Measurements from ENCODE around the gene POLN. TPM values are rescaled to one million over a fixed set of nuclear protein-coding genes. Genes with fewer than 3 reads are reported as not detected.
"Not testable (repeated sequence)": the region's sequence is repeated elsewhere in the genome, so short reads cannot be mapped to it uniquely, and the experiment has no call there.

Gene POLN
- total and polyA plus RNA-seq, 12 donors: 0.69 to 10.6 (median 3.0) TPM

DNA sequence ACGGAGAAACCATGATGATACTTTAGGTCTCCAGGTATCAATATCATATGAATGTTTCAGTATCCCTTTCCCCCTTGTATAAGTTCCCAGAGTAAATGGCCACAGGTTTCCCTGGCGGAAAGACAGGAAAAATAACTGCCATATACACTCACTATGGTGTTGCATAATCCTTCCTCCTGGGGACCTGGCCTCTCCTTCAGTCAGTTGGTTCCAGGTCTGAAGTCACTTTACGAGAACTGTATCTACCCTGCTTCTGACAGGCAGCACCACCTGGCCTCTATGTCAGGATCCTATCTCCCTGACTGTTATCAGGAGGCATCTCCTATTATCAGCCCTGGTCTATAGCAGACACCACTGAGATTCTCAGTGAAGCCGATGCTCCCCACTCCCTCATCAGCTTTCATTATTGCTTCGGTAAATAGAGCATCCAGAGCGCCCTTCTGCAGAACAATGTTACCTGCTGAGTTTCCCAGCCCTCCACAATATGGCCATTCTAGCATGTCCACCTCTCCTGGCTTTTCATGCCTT, 22.6 kb downstream of the POLN start:
- DNase-seq: no peak
- H3K9me3 ChIP-seq (replicated peaks in 1 of 3): no peaks in the 10 kb centered on the region
- H3K27ac ChIP-seq: no peak overlapping the region
- no peaks in the 10 kb centered on the region for H3K4me1 ChIP-seq (replicated peaks in 1 of 2)
- intact Hi-C loops (cut with DNase I): loop anchor here (5.0 kb wide), 1 partner anchor 223 kb away; no protein-coding TSS in a partner anchor
- no peaks in the 10 kb centered on the region for H3K27me3 ChIP-seq
- no peak for TF ChIP-seq POLR2A (IDR thresholded peaks at IDR 0.05)
- TF ChIP-seq, protein P1, sequence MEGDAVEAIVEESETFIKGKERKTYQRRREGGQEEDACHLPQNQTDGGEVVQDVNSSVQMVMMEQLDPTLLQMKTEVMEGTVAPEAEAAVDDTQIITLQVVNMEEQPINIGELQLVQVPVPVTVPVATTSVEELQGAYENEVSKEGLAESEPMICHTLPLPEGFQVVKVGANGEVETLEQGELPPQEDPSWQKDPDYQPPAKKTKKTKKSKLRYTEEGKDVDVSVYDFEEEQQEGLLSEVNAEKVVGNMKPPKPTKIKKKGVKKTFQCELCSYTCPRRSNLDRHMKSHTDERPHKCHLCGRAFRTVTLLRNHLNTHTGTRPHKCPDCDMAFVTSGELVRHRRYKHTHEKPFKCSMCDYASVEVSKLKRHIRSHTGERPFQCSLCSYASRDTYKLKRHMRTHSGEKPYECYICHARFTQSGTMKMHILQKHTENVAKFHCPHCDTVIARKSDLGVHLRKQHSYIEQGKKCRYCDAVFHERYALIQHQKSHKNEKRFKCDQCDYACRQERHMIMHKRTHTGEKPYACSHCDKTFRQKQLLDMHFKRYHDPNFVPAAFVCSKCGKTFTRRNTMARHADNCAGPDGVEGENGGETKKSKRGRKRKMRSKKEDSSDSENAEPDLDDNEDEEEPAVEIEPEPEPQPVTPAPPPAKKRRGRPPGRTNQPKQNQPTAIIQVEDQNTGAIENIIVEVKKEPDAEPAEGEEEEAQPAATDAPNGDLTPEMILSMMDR (IDR thresholded peaks at IDR 0.05): no peak
- no peak overlapping the region for H3K4me3 ChIP-seq
- 88 to 91% (median 90%) methylated on average over 6 of the region's 6 CpGs for WGBS, 4 donors
- no peaks in the 10 kb centered on the region for H3K36me3 ChIP-seq (replicated peaks in 1 of 2)

DNA sequence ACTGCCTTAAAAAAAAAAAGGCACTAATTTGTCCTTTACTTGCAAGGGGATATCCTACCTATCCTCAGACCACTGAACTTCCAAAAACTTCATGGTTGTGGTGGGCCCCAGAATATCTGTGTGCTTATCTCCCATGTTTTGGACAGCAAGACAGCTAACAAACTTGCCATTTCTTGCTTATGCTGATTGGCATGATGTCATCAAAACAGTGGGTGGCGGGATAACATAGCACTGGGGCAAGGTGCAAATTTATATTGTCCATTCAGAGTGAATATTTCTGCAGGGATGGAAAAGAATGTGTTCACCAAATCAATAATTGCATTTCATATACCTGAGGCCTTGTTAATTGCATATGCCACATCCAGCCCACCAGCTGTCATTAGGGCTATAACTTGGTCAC, 23.5 kb downstream of the POLN start:
- no peak for DNase-seq
- Histone ChIP-seq H3K27ac (no peak overlapping the region), H3K36me3 (replicated peaks in 1 of 2) (no peaks in the 10 kb centered on the region), H3K27me3 (no peaks in the 10 kb centered on the region), H3K9me3 (replicated peaks in 1 of 3) (no peaks in the 10 kb centered on the region), H3K4me3 (no peak overlapping the region), H3K4me1 (replicated peaks in 1 of 2) (no peaks in the 10 kb centered on the region)
- intact Hi-C loops (cut with DNase I): loop anchor here (5.0 kb wide), 1 partner anchor 224 kb away; no protein-coding TSS in a partner anchor
- TF ChIP-seq, protein P1 (IDR thresholded peaks at IDR 0.05): no peak
- no peak for TF ChIP-seq POLR2A (IDR thresholded peaks at IDR 0.05)
- WGBS, 4 donors: 90 to 100% (median 96%) methylated on average over 1 of the region's 1 CpG

DNA sequence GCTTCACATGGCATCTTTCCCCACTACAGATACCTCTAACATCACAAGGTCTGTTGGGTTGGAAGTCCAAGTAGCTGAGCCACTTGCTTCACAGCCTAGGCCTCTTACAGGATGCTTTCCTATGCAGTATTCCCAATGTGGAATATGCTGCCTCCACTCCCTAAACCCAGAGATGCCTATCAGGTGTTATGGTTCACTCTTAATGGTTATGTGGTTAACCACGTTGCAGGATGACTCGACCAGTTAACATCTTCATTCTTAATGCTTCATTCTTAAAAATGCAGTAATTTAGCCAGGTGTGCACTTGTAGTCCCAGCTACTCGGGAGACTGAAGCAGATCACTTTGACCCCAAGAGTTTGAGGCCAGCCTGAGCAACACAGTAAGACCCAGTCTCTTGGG, 24.2 kb downstream of the POLN start:
- no peaks in the 10 kb centered on the region for H3K27me3 ChIP-seq
- intact Hi-C loops (cut with DNase I): loop anchor here (5.0 kb wide), 1 partner anchor 225 kb away; no protein-coding TSS in a partner anchor
- H3K4me1 ChIP-seq (replicated peaks in 1 of 2): no peaks in the 10 kb centered on the region
- no peak overlapping the region for H3K4me3 ChIP-seq
- no peak for DNase-seq
- TF ChIP-seq, protein P1 (IDR thresholded peaks at IDR 0.05): no peak
- no peak for TF ChIP-seq POLR2A (IDR thresholded peaks at IDR 0.05)
- H3K27ac ChIP-seq: no peak overlapping the region
- H3K36me3 ChIP-seq (replicated peaks in 1 of 2): no peaks in the 10 kb centered on the region
- WGBS, 4 donors: 69 to 76% (median 72%) methylated on average over 3 of the region's 3 CpGs
- no peaks in the 10 kb centered on the region for H3K9me3 ChIP-seq (replicated peaks in 1 of 3)

DNA sequence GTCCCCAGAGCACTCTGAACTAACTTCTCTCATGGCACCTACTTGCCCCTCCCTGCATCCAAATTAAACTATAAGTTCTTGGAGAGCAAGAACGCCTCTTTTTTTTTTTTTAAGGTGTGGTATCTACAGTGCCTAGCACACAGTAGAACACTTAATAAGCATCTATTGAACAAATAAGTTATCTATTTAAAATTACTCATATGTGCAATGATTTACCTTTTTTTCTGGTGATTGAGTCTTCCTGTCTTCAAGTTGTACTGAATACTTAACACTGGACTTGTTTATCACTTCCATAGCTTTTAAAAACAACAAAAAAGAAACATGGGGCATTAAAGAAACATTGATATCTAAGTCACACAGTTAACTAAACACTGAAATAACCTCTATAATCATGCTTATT, 29.1 kb downstream of the POLN start:
- DNase-seq: no peak
- intact Hi-C loops (cut with DNase I): no loop called here
- Histone ChIP-seq H3K27ac (no peak overlapping the region), H3K4me3 (no peak overlapping the region), H3K36me3 (replicated peaks in 1 of 2) (no peaks in the 10 kb centered on the region), H3K9me3 (replicated peaks in 1 of 3) (no peaks in the 10 kb centered on the region), H3K27me3 (no peaks in the 10 kb centered on the region), H3K4me1 (replicated peaks in 1 of 2) (no peaks in the 10 kb centered on the region)
- TF ChIP-seq, protein P1 (IDR thresholded peaks at IDR 0.05): no peak
- no peak for TF ChIP-seq POLR2A (IDR thresholded peaks at IDR 0.05)
- WGBS, 4 donors: 71 to 95% (median 84%) methylated on average over 1 of the region's 1 CpG

DNA sequence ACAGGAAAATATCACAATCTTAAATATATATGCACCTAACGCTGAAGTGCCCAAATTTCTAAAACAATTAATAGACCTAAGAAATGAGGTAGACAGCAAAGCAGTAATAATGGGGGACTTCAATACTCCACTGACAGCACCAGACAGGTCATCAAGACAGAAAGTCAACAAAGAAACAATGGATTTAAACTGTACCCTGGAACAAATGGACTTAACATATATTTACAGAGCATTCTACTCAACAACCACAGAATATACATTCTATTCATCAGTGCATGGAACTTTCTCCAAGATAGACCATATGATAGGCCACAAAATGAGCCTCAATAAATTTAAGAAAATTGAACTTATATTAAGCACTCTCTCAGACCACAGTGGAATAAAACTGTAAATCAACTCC, 39.1 kb downstream of the POLN start:
- H3K4me1 ChIP-seq (replicated peaks in 1 of 2); H3K27ac ChIP-seq; H3K9me3 ChIP-seq (replicated peaks in 1 of 3); H3K4me3 ChIP-seq; intact Hi-C loops (cut with DNase I); DNase-seq; H3K36me3 ChIP-seq (replicated peaks in 1 of 2); H3K27me3 ChIP-seq: not testable (repeated sequence)
- WGBS, 4 donors: 94 to 100% (median 97%) methylated on average over 1 of the region's 1 CpG
